NCI-H1417 treated with DMSO at 0.1 percent for 48 hours (cell line): ENCODE measurements around the gene S100A14.

ENCODE experiments used
- DNase-seq: peaks from one replicate; lab custom pipeline; 2025; lab: John Stamatoyannopoulos, UW

Gene S100A14

GRCh38 chr1:153638261-153638660, 22.1 kb upstream of the S100A14 start:
- DNase-seq, result no peak

DNA sequence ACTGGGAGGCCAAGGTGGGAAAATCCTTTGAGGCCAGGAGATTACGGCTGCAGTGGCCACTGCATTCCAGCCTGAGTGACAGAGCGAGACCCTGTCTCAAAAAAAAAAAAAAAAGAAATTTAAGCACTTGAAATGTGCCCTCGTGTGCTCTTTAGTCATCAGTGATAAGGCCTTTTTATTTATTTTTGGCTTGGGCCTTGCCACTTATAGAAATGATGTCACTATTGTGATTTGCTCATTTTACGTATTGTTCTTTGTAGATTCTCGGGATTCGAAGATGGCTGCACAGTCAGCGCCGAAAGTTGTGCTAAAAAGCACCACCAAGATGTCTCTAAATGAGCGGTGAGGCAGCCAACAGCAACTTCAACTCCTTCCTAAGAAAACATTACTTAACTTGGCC, 20.2 kb upstream of the S100A14 start:
- DNase-seq, result no peak

DNA sequence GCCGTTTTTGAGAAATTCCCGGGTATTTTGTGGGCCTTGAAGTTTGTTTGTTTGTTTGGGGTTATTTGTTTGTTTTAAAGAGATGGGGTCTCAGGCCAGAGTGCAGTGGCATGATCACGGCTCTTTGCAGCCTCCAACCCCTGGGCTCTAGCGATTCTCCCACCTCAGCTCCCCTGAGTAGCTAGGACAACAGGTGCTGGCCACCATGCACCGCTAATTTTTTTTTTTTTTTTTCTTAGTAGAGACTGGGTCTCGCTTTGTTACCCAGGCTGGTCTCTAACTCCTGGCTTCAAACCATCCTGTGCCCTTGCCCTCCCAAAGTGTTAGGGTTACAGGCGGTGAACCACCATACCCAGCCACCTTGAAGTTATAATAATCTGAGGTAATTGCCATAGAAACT, 19.7 kb upstream of the S100A14 start:
- DNase-seq, result no peak

DNA sequence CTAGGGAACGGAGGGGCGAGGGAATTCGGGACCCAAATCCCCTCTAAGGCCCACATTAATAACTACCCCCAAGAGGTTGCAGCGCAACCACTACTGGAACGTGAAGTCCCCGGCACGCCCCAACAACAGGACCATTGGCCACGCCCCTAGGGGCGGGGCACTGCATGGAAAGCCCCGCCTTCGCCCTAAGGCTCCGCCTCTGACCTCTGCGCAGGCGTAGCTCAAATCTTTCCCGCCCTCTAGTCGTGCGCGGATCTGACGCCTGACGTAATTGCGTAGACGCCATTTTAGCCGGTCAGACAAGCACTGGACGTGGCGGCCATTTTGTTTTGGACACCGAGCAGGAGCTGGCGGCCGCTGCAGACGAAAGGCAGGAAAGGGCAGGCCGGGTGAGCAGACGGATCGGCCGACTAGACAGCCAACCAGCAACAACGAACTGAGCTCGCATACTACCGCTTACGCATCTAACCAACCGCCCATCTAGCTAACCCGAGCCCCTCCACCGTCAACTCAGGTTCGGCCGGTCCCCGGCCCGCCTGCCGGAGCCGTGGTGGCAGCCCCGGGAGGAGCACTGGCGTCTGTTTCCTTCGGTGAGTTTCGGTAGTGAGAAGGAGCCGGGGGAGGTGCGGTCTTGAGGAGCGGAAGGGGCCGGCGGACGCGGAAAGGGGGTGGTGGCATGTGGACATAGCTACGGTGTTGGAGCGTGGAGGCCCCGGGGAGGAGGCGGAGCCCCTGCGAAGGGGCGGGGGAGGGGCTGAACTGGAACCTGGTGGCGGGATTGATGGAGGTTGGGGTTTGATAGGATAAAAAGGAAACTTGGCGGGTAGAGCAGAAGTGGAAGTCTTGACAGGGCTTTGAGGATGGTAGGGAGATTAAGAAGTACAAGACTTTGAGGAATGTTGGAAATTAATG, 17.9 kb upstream of the S100A14 start, which contains the start of gene CHTOP:
TSS of gene CHTOP (plus strand) at position 313 of the 912 bp plus-strand sequence. CDS start 2,523 bp downstream, outside the sequence.
- DNase-seq, result peak; percentile 84

- no peak for DNase-seq
Measured at GRCh38 chr1:153633161-153633753, 17.1 kb upstream of the S100A14 start.

DNA sequence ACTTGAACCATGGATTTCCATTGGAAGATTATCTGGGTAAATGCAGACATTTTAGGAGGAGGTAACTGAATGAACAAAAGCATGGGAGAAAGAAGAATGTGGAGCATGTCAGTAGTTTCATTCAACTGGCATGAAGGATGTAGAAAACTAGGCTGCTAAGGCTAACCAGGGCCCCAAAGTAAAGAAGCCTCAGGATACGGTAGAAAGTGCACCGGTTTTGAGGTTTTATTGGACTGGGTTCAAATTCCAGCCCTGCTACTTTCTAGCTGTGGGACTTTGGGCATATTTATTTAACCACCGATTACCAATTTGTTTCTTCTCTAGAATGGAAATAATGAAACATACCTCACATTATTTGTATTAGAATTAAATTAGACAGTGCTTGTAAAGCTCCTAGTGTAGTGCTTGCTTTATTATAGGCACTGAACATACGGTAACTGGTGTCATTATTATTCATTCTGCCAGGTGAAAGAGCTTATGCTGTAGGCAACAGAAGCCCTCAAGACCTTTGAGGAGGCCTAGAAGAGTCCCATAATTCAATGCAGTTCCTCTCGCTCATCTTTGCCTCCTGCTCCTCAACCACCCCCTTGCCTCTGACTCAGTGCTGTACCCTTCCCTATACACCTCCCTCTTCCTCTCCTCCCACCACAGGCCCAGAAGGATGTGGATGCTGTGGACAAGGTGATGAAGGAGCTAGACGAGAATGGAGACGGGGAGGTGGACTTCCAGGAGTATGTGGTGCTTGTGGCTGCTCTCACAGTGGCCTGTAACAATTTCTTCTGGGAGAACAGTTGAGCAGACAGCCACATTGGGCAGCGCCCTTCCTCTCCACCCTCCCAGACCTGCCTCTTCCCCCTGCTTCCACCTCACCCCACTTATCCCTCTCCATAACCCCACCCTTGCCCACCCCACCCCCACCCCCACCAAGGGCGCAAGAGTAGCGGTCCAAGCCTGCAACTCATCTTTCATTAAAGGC, 15.2 kb upstream of the S100A14 start:
- no peak for DNase-seq

- no peak for DNase-seq
Measured at GRCh38 chr1:153630384-153630783, 14.3 kb upstream of the S100A14 start.

- DNase-seq, result no peak
Measured at GRCh38 chr1:153629971-153630370, 13.8 kb upstream of the S100A14 start.

DNA sequence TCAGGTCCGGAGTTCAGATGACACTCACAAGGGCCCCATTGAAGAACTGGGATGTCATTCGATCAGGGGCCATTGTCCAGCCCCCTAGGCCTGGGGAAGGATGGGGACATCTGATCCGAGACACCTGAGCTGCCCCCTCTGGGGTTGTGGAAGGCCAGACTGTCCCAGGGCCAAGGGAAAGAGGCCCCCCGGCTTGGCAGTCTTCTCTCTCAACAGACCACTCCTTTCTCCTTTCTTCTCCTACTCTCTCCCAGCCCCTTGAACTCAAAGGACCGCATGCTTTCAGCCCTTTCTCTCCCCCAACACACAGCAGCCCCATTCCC, 13.2 kb upstream of the S100A14 start:
- DNase-seq, result no peak

DNA sequence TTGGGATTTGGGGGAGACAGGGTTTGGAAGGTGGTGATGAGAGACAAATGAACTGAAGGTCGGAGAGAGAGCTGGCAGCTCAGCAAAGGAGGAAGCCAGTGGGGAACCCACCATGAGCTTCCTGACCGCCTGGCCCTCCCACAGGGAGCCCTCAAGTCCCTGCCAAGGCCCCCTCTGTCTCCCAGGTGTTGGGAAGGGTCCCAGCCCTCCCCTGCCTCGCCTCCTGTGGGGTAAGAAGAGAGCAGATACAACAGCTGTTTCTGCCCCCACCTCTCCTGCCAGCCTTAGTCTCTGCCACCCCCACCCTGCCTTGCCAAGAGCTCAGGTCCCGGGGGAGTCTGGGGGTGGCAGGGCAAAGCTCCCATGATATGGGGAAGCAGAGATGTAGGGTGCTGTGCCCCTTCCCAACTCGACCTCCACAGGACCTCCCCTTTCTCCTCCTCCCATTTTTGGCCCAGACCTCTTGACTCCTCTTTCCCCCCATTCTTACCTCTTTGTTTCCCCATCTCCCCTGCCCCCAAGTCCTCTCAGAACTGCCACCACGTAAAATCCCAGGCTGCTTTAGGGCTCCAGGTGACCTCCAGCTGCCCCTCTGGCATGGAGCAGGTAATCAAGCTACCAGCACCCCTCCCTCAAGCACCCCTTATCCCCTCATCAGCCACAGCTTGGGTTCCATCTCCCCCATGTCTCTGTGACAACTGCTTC, 12.7 kb upstream of the S100A14 start:
- no peak for DNase-seq

DNA sequence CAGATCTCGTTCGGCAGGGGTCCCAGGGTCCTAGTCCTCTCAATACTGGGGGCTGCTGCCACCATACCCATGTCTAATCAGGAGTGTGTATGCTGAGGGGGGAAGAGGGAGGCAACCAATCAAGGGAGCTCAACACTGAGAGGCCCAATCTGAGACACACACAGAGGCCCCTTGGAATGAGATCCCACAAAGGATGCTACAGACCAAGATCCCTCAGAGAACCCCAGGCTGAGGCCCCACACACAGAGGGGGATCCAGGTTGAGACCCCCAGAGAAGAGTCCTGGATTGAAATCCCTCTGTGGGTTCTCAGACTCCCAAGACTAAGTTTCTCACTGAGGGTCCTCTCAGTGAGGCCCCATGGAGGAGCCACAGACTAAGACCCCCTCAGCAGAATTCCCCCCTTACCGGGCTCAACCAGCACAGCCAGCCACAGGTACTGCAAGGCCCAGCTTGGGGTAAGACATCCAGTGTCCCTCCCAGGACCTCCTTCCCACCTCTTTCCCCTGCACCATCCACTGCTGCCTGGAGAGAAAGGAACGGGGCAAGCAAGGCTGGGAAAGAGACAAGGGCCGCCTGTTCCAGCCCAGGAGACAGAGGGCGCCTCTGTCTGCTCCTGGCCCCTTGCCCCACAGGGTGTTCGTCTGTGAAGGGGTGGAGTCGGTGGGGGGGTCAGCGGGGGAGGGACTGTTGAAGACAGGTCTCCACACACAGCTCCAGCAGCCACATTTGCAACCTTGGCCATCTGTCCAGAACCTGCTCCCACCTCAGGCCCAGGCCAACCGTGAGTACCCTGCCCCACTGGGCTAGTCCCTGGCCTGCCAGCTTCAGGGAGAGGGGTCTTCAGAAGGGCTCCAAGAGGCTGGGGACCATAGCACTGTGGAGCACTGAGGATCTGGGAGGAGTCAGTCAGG, 11.8 kb upstream of the S100A14 start, which contains the start of gene S100A1:
TSS of gene S100A1 (plus strand) at position 720 of the 912 bp plus-strand sequence. CDS start 2,088 bp downstream, outside the sequence.
- no peak for DNase-seq

- DNase-seq, result peak; percentile 28
Measured at GRCh38 chr1:153626904-153627714, 11.0 kb upstream of the S100A14 start, which contains the start of gene S100A13. Gene S100A13, minus strand, starts transcription at chr1:153627505. Its CDS starts 1,033 bp downstream, at chr1:153626472.

DNA sequence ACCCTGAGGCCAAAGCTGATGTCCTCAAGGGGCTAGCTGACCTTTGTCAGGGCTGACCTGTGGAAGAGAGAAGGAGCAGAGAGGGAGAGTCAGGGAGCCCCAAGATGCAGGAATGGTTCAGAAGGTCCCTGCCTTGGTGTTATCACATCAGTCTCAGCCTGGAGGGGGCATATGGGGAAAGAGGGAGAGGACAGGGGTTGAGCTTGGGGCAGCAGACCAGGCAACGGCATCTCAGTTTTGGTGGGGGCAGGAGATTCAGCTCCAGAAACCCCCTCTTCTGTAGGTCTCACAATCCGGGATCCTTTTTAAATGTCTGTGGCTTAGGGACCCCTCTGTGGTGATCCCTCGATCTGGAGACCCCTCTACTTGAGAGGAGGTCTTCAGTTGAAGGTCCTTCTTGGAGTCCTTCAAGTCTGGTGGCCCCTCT, 10.4 kb upstream of the S100A14 start:
- DNase-seq, result no peak

DNA sequence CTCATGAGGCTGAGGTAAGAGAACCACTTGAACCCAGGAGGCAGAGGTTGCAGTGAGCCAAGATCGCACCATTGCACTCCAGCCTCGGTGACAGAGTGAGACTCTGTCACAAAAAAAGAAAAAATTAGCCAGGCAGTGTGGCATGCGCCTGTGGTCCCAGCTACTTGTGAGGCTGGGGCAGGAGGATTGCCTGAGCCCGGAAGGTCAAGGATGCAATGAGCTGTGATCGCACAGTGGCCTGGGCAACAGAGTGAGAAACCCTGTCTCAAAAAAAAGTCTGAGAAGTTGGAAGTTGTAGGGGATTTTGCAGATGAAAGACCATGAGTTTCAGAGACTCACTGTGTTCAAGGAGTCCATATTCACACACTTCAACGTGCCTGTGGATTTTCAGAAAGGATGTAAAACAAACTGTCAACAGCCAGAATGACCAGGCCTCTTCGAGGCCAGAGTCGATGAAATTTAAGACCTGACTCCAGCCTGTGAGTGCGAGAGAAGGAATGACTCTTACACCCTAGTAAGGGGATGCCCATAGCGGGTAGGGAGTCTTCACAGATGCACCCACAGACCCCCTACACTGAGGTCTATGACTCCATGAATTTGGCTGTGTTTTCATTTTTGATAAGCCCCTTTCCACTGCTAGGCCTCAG, 9.0 kb upstream of the S100A14 start:
- no peak for DNase-seq

- DNase-seq, result no peak
Measured at GRCh38 chr1:153623101-153623500, 7.0 kb upstream of the S100A14 start.

- DNase-seq, result no peak
Measured at GRCh38 chr1:153619171-153619570, 3.0 kb upstream of the S100A14 start.

- DNase-seq, result no peak
Measured at GRCh38 chr1:153617663-153618062, 1.5 kb upstream of the S100A14 start.

DNA sequence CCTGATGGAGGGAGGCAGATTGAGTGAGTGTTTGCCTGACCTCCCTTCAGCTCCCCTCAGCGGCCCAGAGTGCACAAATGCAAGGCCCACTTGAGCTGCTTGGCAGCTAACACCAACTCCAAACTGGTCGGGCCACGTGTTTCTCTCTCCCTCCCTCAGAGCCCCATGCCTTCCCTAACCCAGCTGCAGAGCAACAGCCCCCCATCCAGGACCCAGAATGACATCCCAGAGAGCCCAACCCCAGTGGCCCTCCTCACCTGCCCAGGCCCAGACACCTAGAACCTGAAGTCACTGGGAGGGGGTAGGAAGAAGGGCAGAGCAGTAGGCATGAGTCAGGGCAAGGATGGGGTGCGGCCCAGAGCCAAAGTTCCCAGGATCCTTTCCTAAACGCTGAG, 789 bp upstream of the S100A14 start:
- DNase-seq, result no peak

- no peak for DNase-seq
Measured at GRCh38 chr1:153615406-153615805, 719 bp downstream of the S100A14 start.
